Adipose tissue (tissue), 3 donors: ENCODE results near the gene TTC39A. TPM values are rescaled to one million over a fixed set of nuclear protein-coding genes. Genes with fewer than 3 reads are reported as not detected.

ENCODE experiments used
- H3K27ac ChIP-seq: one replicate; pipeline ENCODE4 v1.5.1; 2013; ENCODE audit warnings: low read depth, low read length
- WGBS, 3 donors: extraction: QIAGEN DNeasy Blood & Tissue Kit; methylation state at CpG; one replicate each; pipeline ENCODE4 v1.1.7; 2013; 5-methylcytosine and 5-hydroxymethylcytosine counted together
- polyA plus RNA-seq, 3 donors: library from polyadenylated mRNA; stranded (reverse); fragments of 200-250 nt; gene quantifications; one replicate each; pipeline ENCODE4 v1.2.3, GENCODE V29; 2013
- donor health status: healthy with polysubstance abuse.
- donor health status: Bipolar disorder and iron deficiency.
- donor health status: healthy.

TTC39A gene
- polyA plus RNA-seq, 3 donors: 1.9 to 9.0 (median 2.9) TPM

DNA sequence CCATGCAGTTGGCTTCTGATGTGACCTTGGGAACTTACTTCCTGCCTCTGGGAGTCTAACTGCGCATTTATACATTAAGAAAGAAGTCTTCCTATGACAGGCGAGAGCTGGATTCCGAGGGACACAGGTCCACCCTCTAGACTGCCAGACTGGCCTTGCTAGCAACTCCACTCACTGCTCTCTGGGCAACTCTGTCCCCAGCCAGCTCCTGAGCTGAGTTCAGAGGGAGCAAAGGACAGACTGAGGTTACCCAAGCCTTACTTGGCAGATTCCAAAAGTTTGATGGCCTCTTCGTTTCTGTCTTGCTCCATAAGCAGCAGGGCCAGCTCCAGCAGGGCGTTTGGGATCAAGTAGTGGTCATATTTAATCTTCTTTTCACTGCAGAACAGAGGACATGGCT lies 41.8 kb downstream of the TTC39A start:
- H3K27ac ChIP-seq: no peak overlapping the region
- whole genome bisulfite sequencing, 3 donors: 85 to 91% (median 86%) methylated on average over 5 of the region's 5 CpGs

DNA sequence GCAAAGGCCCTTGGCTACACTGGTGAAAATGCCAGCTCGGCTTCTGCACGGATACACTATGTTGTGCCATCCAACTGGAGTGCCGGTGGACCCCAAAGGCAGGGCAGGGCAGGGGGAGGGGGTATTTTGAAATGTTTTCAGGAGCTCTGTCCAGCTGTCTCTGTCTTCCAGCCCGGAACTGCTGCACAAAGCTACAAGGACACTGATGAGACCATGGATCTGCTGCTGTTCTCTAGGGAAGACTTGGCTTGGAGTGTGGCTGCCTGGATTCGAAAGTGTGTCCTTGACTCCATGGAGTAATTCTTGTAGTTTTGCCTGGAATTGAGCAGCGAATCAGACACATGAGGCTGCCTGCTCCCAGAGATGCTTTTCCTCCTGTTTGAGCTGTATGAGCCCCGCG lies 42.4 kb downstream of the TTC39A start:
- 83 to 88% (median 87%) methylated on average over 8 of the region's 8 CpGs for WGBS, 3 donors
- H3K27ac ChIP-seq: no peak overlapping the region

DNA sequence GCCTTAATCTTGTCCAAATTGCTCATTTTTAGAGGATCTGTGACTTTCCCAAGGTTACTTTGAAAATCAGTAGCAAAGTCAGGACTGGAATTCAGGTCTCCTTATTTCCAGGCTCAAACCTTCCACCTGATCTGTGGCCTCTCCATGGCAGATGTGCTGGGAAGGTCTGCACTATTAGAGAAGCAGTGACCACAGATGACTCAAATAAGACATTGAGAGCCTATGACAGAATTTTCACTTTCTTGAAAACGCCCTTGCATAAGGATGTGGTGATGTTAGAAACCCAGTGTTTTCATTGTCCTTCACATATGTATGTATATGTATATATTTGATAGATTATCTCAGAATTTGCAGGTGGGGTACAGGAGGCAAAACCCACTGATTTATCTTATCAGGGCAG lies 45.3 kb downstream of the TTC39A start:
- WGBS, 3 donors: 75 to 96% (median 81%) methylated on average over 1 of the region's 1 CpG

DNA sequence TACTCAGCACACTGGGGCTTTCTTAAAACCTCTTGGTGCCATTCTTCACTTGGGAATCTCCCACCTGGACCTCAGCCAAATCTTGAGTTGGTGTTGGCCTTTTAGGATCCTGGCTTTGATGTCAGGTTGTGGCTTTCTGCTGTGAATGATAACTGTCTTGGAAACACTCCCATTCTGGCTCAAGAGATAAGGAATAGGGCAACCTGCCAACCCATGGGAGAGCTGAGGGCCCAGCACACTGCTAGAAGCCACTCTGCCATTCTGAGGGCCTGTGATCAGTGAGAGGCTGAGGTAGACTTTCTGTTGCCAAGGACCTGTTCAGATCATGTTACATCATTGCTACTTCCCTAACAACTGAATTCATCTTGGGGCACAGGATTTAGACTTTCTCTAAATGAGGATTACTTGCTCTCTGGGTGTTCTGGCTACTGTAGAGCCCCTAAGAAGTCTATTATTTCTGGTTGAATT lies 45.8 kb downstream of the TTC39A start:
- no peak overlapping the region for H3K27ac ChIP-seq

More for the DNA sequence above, 45.3 kb downstream of the TTC39A start:
- H3K27ac ChIP-seq: no peak overlapping the region

DNA sequence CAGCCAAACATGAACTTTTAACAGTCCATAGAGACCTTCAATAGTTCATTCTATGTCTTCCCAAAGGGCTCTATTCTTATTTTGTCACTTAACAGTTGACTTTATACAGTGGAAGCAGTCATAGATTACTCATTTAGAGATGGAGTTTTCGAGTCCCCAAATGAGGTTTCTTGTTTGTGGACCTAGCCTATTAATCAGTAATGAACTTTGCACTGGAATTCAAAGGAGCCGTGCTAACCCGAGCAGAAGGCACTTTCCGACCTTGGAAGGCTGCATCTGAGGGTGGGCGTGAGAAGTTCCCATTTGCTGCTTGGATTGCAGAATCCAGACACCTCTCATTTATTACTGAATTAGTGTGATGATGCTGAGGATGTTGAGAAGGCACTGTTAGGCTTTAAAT lies 46.4 kb downstream of the TTC39A start:
- no peak overlapping the region for H3K27ac ChIP-seq
- 28 to 87% (median 84%) methylated on average over 5 of the region's 5 CpGs for WGBS, 3 donors

DNA sequence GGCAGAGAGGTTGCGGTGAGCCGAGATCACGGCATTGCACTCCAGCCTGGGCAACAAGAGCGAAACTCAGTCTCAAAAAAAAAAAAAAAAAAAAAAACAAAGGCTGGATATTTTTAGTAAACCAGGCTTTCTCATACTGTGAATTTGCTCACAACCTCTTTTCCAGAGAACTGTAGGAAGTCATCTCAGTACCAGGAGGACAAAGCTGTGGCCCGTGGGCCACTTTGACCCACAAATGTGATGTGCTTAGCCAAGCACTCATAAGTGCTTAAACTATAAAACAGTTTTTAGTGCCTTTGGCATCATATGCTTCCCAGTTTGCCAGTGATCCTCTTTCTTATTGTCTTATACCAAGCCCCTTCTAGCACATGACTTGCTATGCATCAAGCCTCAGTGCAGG lies 47.8 kb downstream of the TTC39A start:
- WGBS, 3 donors: 91 to 97% (median 97%) methylated on average over 5 of the region's 5 CpGs
- H3K27ac ChIP-seq: no peak overlapping the region

DNA sequence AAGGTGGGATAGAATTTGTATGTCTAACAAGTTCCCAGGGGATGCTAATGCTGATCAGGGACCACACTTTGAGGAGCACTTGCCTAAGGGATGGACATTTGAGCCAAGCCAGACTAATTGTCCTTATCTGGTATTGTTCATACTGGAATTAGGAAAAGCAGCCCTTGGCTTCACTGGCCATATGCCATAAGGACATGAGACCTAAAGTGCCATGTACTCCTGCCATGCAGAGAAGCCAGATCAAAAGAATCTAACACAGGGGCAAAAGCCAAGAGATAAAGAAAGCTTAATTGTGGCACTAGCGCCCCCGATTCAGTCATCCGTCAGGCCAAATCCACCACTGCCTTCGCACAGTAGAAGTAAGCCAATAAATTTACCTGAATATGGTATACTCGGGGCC lies 48.6 kb downstream of the TTC39A start:
- no peak overlapping the region for H3K27ac ChIP-seq
- WGBS, 3 donors: 70 to 98% (median 97%) methylated on average over 5 of the region's 5 CpGs

DNA sequence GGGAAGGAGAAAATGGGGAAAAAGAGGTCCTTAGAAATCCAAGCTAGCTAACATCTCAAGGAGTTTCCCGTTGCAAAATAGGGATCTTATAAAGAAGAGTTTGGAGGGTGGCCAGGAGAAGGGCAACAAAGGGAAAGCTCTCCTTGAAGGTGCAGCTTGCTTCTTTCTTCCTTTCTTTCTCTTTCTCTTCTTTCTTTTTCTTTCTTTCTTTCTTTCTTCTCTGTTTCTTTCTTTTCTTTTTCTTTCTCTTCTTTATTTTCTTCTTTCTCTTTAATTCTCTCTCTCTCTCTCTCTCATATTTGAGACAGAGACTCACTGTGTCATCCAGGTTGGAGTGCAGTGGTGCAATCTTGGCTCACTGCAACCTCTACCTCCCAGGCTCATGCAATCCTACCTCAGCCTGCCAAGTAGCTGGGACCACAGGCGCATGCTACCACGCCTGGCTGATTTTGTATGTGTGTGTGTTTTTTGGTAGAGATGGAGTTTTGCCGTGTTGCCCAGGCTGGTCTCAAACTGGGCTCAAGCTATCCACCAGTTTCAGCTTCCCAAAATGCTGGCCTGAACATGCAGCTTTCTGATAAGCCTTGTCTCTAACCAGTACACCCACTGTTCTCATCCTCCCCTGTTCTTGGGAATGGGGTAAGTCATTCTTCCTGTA lies 49.9 kb downstream of the TTC39A start:
- WGBS, 3 donors: 81 to 93% (median 81%) methylated on average over 4 of the region's 4 CpGs
- H3K27ac ChIP-seq: no peak overlapping the region

DNA sequence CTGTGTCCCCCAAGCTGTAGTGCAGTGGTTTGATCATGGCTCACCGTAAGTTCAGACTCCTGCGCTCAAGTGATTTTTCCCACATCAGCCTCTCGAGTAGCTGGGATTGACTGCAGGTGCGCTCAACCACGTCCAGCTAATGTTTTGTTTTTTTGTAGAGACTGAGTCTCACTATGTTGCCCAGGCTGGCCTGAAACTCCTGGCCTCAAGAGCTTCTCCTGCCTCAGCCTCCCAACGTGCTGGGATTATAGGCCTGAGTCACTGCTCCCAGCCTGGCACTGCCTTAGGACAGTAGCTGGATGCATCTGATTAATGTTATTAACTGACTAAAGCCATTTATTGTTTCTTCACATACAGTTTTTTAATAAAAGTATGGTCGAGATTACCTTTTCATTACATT lies 54.1 kb downstream of the TTC39A start:
- H3K27ac ChIP-seq: no peak overlapping the region
- 82 to 95% (median 93%) methylated on average over 7 of the region's 7 CpGs for WGBS, 3 donors

DNA sequence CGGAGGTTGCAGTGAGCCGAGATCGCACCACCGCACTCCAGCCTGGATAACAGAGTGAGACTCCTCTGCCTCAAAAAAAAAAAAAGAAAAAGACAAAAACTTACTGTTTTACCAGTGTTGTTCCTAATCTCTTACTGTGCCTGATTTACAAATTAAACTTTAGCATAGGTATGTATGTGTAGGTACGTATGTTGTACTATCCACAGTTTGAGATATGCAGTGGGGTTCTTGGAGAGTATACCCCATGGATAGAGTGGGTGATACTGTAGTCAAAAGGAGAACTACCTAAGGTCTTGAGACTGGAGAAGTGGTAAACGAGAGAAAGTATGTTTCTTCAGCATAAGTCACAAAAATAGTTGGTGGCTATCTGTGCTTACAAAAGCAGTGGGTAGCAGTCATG lies 55.7 kb downstream of the TTC39A start:
- WGBS, 3 donors: 93 to 98% (median 93%) methylated on average over 6 of the region's 6 CpGs
- no peak overlapping the region for H3K27ac ChIP-seq

DNA sequence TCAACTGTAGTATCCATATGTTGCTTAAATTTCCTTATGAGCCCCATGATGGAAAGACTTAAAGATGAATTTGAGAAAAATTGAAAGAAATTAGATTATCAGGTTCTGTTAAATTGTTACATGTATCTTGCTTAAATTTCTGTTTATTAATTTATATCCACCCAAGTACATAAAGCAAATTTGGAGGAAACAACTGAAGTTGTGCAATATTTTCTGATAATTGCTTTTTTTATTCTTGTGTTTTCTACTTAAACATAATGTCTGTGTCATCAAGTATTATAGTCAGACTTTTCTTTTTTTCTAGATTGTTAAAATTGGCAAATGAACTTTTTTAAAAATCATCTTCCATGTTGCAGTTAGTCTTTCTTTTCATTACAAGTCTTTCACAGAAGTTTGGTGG lies 57.4 kb downstream of the TTC39A start:
- no peak overlapping the region for H3K27ac ChIP-seq

DNA sequence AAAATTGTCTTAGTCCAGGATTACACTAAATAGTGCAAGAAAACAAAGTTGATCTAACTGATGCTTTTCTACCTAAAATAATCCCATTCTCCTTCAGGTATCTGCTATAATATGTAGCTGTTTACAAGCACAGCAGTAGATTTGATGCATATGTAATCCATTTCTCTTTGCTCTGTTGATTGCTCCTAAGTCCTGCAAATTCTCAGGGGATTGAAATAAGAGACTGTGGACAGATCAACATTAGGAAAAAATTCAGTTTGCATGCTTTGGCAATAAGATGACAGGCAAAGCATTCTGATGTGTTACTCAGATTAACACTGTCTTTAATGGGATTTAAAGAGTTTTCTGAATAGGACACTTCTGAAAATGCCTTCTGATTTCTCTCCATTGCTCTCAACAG lies 59.6 kb downstream of the TTC39A start:
- H3K27ac ChIP-seq: no peak overlapping the region

DNA sequence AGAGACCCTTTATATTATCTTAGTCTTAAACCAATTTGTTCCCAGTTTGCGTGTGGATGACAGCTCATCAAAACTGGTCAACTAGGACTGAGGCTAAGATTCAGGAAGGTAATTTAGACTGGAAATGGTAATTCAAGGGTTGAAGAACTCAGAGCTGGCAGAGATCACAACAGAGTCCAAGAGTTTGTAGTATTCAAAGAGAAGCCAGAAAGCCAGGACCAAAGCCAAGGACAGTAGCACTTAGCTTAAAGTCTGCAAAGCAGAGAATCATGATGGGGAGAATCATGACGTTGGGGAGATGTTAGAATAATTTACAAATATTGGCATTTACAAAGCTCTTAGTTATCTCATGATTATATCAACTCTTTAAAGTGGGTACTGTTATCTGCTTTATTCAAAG lies 61.7 kb downstream of the TTC39A start:
- H3K27ac ChIP-seq: no peak overlapping the region
- 49 to 69% (median 53%) methylated on average over 2 of the region's 2 CpGs for WGBS, 3 donors

DNA sequence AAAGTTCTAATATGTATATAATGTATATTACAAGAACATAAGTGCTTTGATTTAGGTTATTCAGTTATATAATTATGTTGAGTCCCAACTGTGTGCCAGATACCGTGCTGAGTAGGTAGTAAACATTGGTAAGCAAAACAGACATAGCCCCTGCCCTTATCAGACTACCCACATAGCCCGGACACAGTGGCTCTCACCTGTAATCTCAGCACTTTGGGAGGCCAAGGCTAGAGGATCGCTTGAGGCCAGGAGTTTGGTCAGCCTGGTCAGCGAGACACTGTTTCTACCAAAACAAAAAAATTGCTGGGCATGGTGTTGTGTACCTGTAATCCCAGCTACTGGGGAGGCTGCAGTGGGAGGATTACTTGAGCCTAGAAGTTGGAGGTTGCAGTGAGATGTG lies 63.6 kb downstream of the TTC39A start:
- no peak overlapping the region for H3K27ac ChIP-seq
- WGBS, 3 donors: 88 to 99% (median 96%) methylated on average over 4 of the region's 4 CpGs

DNA sequence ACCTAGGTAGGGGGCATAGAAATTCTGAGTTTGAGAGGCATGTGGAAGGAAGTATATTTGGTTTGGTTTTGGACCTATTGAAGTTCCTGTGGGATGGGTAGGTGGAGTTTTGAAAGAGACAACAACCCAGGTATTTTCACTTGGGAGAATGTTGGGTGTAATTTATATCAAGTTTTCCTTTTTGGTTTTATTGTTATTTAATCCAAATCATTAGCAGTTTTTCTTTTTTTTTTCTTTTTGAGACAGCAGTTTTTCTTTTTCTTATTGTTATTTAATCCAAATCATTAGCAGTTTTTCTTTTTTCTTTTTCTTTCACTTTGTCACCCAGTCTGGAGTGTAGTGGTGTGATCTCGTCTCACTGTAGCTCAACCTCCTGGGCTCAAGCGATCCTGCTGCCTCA lies 64.2 kb downstream of the TTC39A start:
- WGBS, 3 donors: 94 to 98% (median 95%) methylated on average over 2 of the region's 2 CpGs
- H3K27ac ChIP-seq: no peak overlapping the region

DNA sequence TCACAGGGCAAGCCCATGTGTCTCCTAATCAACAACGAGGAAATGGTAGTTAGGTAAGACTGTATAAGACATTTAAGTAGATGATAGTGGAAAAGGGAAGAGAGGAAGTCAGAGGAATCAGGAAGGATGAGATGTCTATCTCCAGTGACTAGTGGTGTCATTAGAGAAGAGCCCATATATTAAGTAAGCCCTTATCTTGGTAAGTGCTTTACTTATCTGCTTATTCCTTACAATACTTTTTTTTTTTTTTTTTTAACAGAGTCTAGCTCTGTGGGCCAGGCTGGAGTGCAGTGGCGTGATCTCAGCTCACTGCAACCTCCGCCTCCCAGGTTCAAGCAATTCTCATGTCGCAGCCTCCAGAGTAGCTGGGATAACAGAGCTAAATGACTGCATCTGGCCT lies 64.7 kb downstream of the TTC39A start:
- WGBS, 3 donors: 78 to 85% (median 83%) methylated on average over 4 of the region's 4 CpGs

DNA sequence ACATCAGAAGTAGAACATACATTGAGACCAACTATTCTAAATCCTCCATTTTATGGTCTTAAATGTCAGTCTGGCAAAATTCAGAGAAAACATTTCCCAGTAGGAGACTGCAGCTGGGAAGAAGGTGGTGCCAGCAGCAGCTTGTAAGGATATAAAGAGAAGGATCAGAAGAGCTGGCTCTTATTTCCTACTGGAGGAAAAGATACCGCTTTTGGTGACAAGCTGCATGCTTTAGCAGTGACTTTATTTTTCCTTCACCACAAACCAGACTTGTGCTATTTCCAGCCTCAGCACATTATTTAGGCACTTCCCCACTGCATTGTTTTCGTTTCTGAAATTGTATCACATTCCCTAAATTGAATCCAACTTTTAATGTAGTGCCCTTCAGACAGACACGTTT lies 65.9 kb downstream of the TTC39A start:
- no peak overlapping the region for H3K27ac ChIP-seq
- 19 to 59% (median 32%) methylated on average over 3 of the region's 3 CpGs for whole genome bisulfite sequencing, 3 donors

More for the DNA sequence above, 64.7 kb downstream of the TTC39A start:
- H3K27ac ChIP-seq: no peak overlapping the region

DNA sequence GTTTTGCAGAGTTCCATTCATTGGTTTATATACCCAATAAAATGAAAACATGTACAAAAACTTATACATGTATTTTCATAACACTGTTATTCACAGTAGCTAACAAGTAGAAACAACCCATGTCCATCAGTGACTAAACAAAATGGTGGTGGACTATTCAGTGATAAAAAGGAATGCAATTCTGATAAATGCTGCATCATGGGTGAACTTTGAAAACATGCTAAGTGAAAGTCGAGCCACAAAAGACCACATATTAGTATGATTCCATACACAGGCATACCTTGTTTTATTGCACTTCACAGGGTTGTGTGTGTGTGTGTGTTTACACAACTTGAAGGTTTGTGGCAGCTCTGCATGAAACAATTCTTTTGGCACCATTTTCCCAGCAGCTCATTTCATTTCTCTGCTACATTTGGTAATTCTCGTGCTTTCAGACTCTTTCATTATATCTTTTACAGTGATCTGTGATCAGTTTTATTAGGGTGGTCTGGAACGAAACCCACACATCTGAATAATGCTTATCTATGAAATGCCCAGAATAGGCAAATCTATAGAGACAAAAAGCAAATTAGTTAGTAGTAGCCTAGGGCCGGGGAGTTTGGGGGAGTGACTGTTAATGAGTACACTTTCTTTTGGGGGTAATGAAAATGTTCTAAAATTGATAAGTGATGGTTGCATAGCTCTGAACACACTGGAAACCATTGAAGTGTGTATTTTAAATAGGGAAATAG lies 67.0 kb downstream of the TTC39A start:
- WGBS, 3 donors: 93 to 95% (median 94%) methylated on average over 4 of the region's 4 CpGs

DNA sequence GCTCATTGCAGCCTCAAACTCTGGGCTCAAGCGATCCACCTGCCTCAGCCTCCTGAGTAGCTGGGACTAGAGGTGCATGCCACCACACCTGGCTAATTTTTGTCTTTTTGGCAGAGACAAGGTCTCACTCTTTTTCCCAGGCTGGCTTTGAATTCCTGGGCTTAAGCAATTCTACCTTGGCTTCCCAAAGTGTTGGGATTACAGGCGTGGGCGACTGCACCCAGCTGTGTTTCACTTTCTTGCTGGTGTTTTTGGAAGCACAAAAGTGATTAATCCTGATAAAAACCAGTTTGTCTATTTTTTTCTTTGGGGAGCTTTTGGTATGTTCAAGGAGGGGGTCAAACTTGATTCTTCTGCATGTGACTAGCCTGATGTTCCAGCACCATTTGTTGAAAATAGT lies 75.0 kb downstream of the TTC39A start:
- 85 to 91% (median 91%) methylated on average over 3 of the region's 3 CpGs for WGBS, 3 donors
- no peak overlapping the region for H3K27ac ChIP-seq

More for the DNA sequence above, 67.0 kb downstream of the TTC39A start:
- H3K27ac ChIP-seq: no peak overlapping the region

DNA sequence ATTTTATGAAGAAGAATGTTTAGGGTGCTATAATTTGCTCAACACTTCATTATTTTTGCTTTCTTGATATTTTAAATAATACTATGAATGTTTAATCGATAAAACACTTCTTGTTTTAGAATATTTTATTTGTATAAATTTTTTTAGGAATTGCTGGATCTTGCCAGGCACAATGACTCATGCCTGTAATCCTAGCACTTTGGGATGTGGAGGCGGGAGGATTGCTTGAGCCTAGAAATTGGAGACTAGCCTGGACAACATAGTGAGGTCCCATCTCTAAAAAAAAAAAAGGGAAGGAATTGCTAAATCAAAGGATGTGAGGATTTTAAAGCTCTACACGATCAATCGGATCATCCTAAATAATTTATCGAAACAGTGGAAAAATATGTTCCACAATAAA lies 76.7 kb downstream of the TTC39A start:
- no peak overlapping the region for H3K27ac ChIP-seq
- 91 to 95% (median 91%) methylated on average over 5 of the region's 5 CpGs for WGBS, 3 donors
